NOMO-1 treated with dmso at 0.1 percent for 144 hours (cell line): ENCODE results near the gene HPRT1.
"Not testable (repeated sequence)": the region's sequence is repeated elsewhere in the genome, so short reads cannot be mapped to it uniquely, and the experiment has no call there.

Experiments
- DNase-seq: peaks from one replicate; lab custom pipeline; 2025; ENCODE audit not compliant: unreplicated experiment; lab: John Stamatoyannopoulos, UW

The HPRT1 gene, protein sequence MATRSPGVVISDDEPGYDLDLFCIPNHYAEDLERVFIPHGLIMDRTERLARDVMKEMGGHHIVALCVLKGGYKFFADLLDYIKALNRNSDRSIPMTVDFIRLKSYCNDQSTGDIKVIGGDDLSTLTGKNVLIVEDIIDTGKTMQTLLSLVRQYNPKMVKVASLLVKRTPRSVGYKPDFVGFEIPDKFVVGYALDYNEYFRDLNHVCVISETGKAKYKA

GRCh38 chrX:134460005-134460861 is at the start of gene HPRT1:
Gene HPRT1 (plus strand): TSS chrX:134460165. CDS start chrX:134460312, 147 bp downstream.
- DNase-seq, result peak; percentile 42

- no peak for DNase-seq
Measured at GRCh38 chrX:134416087-134416486, 43.9 kb upstream of the HPRT1 start.

DNA sequence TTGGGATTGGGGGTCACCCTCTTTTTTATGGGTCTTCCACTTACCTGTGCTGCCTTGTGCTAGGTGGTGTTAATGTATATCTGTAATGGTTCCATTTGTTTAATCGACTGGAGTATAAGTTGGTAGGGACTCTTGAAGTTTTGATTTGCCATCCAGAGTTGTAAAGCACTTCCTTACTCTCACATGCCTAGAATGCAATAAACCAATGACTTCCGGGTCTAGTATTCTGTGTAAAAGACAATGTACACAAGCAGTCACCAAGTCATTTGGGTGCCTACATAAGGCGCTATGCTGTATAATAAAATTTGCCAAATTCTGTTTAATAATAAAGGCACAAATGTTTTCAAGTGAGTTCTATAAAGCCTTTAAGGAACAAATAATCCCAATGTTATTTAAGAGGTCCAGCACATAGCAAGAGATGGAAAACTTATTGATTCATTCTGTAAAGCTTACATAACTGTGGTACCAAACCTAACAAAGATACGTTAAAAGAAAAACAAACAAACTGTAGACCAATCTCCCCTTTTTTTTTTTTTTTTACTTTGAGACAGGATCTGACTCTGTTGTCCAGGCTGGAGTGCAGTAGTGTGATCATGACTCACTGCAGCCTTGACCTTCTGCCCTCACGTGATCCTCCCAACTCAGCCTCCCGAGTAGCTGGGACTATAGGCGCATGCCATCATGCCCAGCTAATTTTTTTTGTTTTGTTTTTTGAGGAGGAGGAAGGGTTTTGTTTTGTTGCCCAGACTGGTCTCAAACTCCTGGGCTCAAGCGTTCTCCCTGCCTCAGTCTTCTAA is 41.5 kb upstream of the HPRT1 start:
- DNase-seq, result no peak

DNA sequence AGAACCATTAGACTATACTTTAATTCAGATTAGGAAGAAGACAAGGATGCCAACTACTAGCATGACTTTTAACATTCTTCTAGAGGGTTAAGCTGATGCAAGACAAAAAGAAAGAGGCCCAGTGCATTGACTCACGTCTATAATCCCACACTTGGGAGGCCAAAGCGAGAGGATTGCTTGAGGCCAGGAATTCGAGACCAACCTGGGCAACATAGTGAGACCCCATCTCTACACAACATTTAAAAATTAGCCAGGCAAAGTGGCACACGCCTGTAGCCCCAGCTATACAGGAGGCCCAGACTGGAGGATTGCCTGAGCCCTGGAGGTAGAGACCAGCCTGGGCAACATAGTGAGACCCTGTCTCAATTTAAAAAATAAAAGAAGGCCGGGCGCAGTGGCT is 40.2 kb upstream of the HPRT1 start:
- no peak for DNase-seq

DNA sequence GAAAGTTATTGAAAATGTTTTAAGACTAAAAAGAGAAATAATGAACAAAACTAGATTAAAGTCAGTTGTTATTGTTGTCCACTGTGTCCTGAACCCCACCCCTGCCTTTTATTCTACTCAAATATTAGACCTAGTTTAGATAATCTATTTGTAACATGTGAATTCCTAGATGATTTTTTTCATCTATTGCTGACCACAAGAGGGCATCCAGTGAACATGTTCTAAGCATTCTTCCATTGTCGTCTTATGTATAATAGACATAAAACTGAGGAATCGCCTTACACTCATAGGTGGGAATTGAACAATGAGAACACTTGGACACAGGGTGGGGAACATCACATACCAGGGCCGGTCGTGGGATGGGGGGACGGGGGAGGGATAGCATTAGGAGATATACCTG is 36.4 kb upstream of the HPRT1 start:
- no peak for DNase-seq

DNA sequence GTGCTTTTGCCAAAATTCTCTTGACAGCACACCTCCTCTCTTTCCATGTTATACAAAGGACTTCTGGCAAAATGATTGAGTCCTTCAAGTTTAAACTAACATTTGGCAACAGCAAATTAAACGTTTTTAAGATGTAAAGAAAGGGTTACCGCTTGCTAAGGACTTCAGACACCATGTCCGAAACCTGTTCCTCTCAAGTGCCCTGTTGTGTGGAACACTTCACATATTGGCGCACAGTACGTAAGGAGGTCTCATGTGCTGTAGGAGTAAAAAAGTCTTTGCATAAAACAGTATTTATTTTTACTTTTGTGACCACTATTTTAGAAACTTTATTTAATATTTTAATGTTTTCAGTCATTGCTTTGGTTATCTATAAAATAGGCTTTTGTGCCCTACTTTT is 33.7 kb upstream of the HPRT1 start:
- DNase-seq, result no peak

- DNase-seq, result no peak
Measured at GRCh38 chrX:134431894-134432293, 28.1 kb upstream of the HPRT1 start.

- DNase-seq, result no peak
Measured at GRCh38 chrX:134435894-134436293, 24.1 kb upstream of the HPRT1 start.

DNA sequence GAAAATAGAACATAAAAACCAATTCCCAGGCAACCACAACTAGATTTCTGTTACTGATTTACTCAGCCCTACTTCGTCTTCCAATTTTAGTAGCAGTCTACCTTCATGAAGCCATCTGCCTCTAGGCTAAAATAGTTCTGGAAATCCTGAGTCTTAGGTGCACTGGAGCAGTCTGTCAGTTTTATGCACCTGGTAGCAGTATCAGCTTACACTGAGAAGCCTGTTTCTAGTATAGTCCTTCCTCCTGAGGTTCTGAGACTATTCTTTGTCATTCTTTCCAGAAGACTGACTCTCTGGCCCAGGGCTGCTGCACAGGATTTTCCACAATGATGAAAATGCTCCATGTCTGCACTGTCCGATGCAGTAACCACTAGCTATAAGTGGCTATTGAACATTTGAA is 16.9 kb upstream of the HPRT1 start:
- no peak for DNase-seq

DNA sequence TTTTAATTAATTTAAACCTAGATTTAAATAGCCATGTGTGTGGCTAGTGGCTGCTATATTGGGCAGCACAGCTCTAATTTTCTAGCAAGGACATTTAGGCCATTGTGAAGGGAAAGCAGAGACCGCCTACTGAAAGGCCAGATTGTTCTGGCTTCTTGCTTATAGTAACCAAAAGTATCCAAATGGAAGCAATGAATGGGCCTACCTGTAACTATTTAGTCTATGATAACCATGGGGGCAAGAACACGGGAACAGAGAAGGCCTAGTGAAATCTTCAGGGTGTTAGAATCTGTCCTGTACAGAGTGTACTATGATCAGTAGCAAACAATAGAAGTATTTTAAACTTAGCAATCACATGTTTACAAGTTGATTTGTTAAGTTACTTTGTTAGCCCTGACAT is 16.5 kb upstream of the HPRT1 start:
- DNase-seq, result no peak

- DNase-seq, result no peak
Measured at GRCh38 chrX:134444681-134445080, 15.3 kb upstream of the HPRT1 start.

DNA sequence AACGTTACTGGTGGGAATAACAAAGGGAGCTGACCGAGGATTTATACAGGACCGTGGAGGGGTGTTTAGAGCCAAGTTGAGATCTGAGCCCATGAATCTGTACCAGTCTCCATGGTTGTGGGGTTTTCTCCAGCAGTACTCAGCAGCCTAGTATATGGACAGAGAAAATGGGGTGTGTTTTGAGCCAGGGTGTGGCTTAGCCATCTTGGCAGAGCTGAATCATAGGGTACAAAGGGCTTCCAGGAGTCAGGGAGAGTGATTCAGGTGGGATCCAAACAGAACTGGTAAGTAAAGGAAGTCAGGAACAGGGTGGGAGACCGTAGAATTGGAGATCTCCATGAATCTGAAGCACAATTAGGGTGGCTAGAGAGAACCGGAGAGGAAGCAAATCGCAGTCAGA is 7.4 kb upstream of the HPRT1 start:
- DNase-seq, result no peak

- no peak for DNase-seq
Measured at GRCh38 chrX:134453631-134454030, 6.3 kb upstream of the HPRT1 start.

GRCh38 chrX:134454506-134454905 is 5.5 kb upstream of the HPRT1 start:
- no peak for DNase-seq

DNA sequence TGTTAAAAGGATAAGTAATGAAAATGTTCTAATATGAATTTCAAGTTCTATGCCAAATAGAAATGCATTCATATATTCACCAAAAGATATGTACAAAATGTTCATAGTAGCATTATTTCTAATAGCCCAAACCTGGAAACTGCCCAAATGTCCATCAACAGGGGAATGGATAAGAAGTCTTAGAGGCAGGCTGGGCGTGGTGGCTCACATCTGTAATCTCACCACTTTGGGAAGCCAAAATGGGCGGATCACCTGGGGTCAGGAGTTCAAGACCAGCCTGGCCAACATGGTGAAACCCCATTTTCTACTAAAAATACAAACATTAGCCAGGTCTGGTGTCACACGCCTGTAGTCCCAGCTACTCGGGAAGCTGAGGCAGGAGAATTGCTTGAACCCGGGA is 2.3 kb upstream of the HPRT1 start:
- no peak for DNase-seq

DNA sequence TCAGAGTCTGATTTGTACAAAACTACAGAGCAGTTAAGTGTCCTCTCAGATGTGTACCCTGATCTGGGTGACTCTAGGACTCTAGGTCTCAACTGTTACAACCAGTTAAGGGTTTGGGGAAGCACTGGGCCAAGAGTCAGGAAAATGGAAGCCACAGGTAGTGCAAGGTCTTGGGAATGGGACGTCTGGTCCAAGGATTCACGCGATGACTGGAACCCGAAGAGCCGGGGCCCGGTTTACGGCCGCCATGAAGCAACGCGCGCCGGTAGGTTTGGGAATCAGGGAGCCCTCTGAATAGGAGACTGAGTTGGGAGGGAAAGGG is 321 bp upstream of the HPRT1 start:
- no peak for DNase-seq

- DNase-seq, result no peak
Measured at GRCh38 chrX:134460862-134461220, 876 bp downstream of the HPRT1 start.

- DNase-seq, result no peak
Measured at GRCh38 chrX:134461437-134461836, 1.5 kb downstream of the HPRT1 start.

GRCh38 chrX:134462927-134463326 is 3.0 kb downstream of the HPRT1 start:
- no peak for DNase-seq

DNA sequence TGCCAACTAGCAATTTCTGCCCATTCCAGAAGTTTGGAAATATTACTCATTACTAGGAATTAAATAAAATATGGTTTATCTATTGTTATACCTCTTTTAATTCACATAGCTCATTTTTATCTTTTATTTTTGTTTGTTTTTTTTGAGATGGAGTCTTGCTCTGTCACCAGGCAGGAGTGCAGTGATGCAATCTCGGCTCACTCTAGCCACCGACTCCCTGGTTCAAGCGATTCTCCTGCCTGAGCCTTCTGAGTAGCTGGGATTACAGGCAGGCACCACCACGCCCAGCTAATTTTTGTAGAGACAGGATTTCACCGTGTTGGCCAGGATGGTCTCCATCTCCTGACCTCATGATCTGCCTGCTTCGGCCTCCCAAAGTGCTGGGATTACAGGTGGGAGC is 4.5 kb downstream of the HPRT1 start:
- DNase-seq, result not testable (repeated sequence)

DNA sequence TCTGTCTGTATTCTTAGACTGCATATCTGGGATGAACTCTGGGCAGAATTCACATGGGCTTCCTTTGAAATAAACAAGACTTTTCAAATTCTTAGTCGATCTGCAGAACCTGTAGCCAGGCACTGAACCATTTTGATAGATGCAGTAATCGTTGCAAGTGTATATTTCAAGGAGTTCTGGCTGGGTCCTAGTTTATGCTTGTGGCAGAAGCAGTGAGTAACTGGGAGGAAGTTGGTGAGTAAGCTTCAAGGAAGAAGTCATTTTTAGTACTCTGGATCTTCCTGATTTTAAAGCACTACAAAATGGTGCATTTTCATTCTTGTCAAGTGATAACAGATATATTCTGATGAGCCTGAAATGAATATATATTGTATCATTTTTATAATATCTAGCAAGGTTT is 9.5 kb downstream of the HPRT1 start:
- DNase-seq, result no peak

DNA sequence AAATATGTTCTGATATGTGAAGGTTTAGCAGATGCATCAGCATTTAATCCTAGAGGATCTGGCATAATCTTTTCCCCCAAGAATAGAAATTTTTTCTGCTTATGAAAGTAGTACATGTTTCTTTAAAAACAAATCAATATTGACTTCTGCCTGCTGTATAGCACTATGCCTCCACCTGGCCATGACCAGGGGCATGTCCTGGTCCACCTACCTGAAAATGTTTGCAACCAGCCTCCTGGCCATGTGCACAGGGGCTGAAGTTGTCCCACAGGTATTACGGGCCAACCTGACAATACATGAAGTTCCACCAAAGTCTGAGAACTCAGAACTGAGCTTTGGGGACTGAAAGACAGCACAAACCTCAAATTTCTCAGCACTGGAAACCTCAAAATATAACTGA is 10.0 kb downstream of the HPRT1 start:
- DNase-seq, result no peak
